Activated naive CD8-positive, alpha-beta T cell treated with anti-CD3 and anti-CD28 coated beads, Interleukin-2, amount 10 ng/mL, durations not matched to agents 7 days and 5 days (primary cell): ENCODE results near the gene VIPAS39. TPM values are rescaled to one million over a fixed set of nuclear protein-coding genes. Genes with fewer than 3 reads are reported as not detected.

Experiments
- ATAC-seq: fragments of 150-1000 bp; cut with Tn5 transposase; one replicate; pipeline ENCODE4 v1.10.0; 2021; ENCODE audit warnings: low read depth, moderate library complexity
- POLR2A ChIA-PET: fragments of 350-600 bp; sonication (Branson Sonifier 250); formaldehyde crosslinking; loops from one replicate; lab custom pipeline; 2021; ENCODE audit warnings: antibody characterized with exemption; lab: Charles Lee
- DNase-seq: peaks from one replicate; pipeline ENCODE4 v3.0.0; 2021
- H3K27ac Mint-ChIP-seq: one replicate; pipeline ENCODE4 v1.8.0; 2022; ENCODE audit warnings: mild to moderate bottlenecking, mixed read lengths
- H3K27me3 Mint-ChIP-seq: one replicate; pipeline ENCODE4 v1.8.0; 2022; ENCODE audit warnings: mild to moderate bottlenecking, moderate library complexity, mixed read lengths
- H3K36me3 Mint-ChIP-seq: one replicate; pipeline ENCODE4 v1.8.0; 2021; ENCODE audit warnings: mild to moderate bottlenecking, mixed read lengths
- H3K4me1 Mint-ChIP-seq: one replicate; pipeline ENCODE4 v1.8.0; 2021; ENCODE audit warnings: mixed read lengths
- H3K4me3 Mint-ChIP-seq: one replicate; pipeline ENCODE4 v1.8.0; 2022; ENCODE audit warnings: mild to moderate bottlenecking, moderate library complexity, mixed read lengths
- H3K9me3 Mint-ChIP-seq: one replicate; pipeline ENCODE4 v1.8.0; 2021; ENCODE audit warnings: mixed read lengths
- total RNA-seq, 2 experiments: library from RNA; stranded (reverse); gene quantifications; one replicate each; pipeline ENCODE4 v1.2.3, GENCODE V29; 2021

Gene VIPAS39
- total RNA-seq, 2 experiments from 2014 or later = 19.2 to 19.6 TPM

- Mint-ChIP-seq H3K36me3 (no peaks in the 10 kb centered on the region), H3K27me3 (no peaks in the 10 kb centered on the region), H3K9me3 (no peaks in the 10 kb centered on the region), H3K4me1 (no peaks in the 10 kb centered on the region), H3K4me3 (no peak overlapping the region), H3K27ac (no peak overlapping the region)
- ATAC-seq = no peak
- POLR2A ChIA-PET = no interaction called here
- DNase-seq = no peak
These were observed 27.9 kb upstream of the VIPAS39 start for GRCh38 chr14:77485256-77485655.

DNA sequence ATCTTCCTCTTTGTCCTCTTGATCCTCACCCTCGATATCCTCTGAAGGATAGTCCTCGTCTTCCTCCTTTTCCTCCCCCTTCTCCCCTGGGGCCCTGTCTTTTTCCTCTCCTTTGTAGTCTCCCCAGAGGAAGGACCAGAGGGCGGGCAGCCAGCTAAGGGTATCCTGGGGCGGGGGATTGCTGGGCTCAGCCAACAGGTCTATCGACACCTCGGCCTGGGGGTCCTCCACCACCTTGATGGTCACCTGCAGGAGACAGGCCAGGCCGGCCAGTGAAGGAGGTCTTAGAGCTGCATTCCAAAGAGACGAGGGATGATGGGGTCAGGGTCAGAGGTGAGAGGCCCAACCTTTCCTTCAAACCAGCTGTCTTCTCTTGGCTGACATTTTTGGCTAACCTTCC lies 25.0 kb upstream of the VIPAS39 start:
- no peaks in the 10 kb centered on the region for H3K36me3 Mint-ChIP-seq
- DNase-seq = no peak
- H3K27ac Mint-ChIP-seq = no peak overlapping the region
- no peak overlapping the region for H3K4me3 Mint-ChIP-seq
- POLR2A ChIA-PET = no interaction called here
- no peaks in the 10 kb centered on the region for H3K27me3 Mint-ChIP-seq
- no peaks in the 10 kb centered on the region for H3K4me1 Mint-ChIP-seq
- no peak for ATAC-seq
- H3K9me3 Mint-ChIP-seq = no peaks in the 10 kb centered on the region

GRCh38 chr14:77478796-77479195 lies 21.4 kb upstream of the VIPAS39 start:
- Mint-ChIP-seq H3K27me3 (no peaks in the 10 kb centered on the region), H3K4me3 (no peak overlapping the region), H3K27ac (no peak overlapping the region), H3K9me3 (no peaks in the 10 kb centered on the region), H3K4me1 (no peaks in the 10 kb centered on the region), H3K36me3 (no peaks in the 10 kb centered on the region)
- POLR2A ChIA-PET = no interaction called here
- no peak for ATAC-seq
- no peak for DNase-seq

DNA sequence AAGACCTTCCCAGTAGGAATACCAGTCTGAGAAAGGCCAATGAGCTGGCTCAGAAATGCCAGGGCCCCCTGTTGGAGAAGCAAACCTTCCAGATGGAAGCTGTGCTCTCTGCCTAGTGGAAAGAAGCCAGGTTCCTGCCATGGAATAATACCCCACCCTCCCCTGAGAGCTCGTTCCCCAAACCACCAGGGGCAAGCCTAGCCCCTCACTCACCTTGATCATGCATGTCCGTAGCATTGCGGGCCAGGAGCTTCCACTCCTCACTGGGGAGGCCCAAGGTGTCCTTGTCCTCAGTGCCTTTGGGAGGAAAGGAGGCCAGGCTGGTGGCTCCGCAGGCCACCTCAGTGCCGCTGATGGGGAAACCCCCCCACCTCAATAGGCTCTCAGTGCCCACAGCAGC lies 20.6 kb upstream of the VIPAS39 start:
- ATAC-seq (no peak), DNase-seq (no peak)
- no peaks in the 10 kb centered on the region for H3K4me1 Mint-ChIP-seq
- no peaks in the 10 kb centered on the region for H3K27me3 Mint-ChIP-seq
- H3K27ac Mint-ChIP-seq = no peak overlapping the region
- POLR2A ChIA-PET = no interaction called here
- H3K9me3 Mint-ChIP-seq = no peaks in the 10 kb centered on the region
- no peaks in the 10 kb centered on the region for H3K36me3 Mint-ChIP-seq
- no peak overlapping the region for H3K4me3 Mint-ChIP-seq

- POLR2A ChIA-PET = no interaction called here
- no peak overlapping the region for H3K4me3 Mint-ChIP-seq
- H3K36me3 Mint-ChIP-seq = no peaks in the 10 kb centered on the region
- H3K9me3 Mint-ChIP-seq = no peaks in the 10 kb centered on the region
- no peaks in the 10 kb centered on the region for H3K4me1 Mint-ChIP-seq
- H3K27ac Mint-ChIP-seq = no peak overlapping the region
- ATAC-seq = no peak
- H3K27me3 Mint-ChIP-seq = no peaks in the 10 kb centered on the region
- DNase-seq = no peak
These were observed 18.2 kb upstream of the VIPAS39 start for GRCh38 chr14:77475432-77476115.

DNA sequence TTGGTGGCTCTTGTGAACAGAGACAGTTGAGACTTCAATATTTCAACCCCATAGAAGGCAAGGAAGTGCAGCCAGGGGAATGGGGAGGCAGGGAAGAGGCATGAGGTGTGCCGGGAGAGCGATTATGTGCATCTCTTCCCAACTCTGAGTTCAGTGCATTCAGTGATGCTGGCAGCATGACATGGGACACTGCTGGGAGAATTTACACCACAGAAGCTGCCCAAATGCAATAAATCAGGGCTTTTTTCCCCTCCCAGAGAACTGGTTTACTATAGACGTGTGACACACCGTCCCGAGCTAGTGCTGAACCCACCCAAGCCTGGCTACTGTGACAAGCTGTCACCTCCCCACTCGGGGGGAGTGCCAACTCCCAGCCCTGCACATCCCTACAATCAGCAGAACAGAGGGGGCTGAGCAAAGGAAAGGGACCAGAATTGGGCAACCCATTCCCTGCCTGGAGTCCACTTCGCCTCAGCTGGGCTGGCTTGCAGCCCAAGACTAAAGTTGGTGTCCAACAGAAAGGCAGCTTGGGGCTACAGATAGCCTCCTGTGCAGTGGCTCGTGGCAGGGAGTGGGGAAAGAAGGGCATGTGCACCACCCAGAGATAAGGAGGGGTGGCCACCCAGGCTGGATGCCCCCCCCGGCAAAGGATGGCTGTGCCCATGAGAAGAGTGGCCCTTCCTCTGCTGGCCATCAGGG lies 17.2 kb upstream of the VIPAS39 start:
- H3K4me1 Mint-ChIP-seq = no peaks in the 10 kb centered on the region
- H3K27me3 Mint-ChIP-seq = no peaks in the 10 kb centered on the region
- DNase-seq (no peak), ATAC-seq (no peak)
- H3K27ac Mint-ChIP-seq = no peak overlapping the region
- H3K9me3 Mint-ChIP-seq = no peaks in the 10 kb centered on the region
- POLR2A ChIA-PET = no interaction called here
- H3K36me3 Mint-ChIP-seq = peaks cover 2% of the 10 kb centered on the region
- H3K4me3 Mint-ChIP-seq = no peak overlapping the region

GRCh38 chr14:77473921-77474320 lies 16.5 kb upstream of the VIPAS39 start:
- Mint-ChIP-seq H3K9me3 (no peaks in the 10 kb centered on the region), H3K4me3 (no peak overlapping the region), H3K4me1 (no peaks in the 10 kb centered on the region), H3K36me3 (peaks cover 7% of the 10 kb centered on the region), H3K27me3 (no peaks in the 10 kb centered on the region), H3K27ac (no peak overlapping the region)
- no peak for DNase-seq
- POLR2A ChIA-PET = no interaction called here
- ATAC-seq = no peak

DNA sequence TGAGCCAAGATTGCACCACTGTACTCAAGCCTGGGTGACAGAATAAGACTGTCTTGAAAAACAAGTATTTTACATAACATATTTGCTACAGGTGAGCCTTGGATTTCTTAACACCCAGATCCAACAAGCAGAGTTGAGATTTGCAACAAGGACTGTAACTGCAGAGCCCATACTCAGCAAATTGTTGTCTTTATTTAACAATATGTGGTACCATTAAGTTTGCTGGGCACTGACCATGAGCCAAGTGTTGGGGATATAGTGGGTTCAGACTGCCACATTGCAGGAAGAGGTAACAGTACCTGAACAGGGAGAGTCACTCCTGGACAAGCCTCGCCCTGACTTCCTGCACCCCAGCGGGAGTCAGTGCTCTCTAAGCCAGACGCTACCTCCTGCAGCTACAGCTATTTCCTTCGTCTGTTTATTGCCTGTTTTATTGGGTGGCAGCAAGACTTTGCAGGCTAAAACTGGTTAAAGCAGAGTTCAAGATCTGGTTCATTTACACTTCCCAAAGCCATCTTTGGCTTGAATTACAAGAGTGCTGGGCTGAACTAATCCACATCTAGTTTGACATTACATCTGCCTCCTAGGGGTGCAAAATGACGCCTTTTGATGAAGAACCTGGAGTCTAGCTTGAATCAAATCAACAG lies 12.9 kb upstream of the VIPAS39 start:
- Mint-ChIP-seq H3K27me3 (no peaks in the 10 kb centered on the region), H3K36me3 (peaks cover 16% of the 10 kb centered on the region), H3K4me3 (no peak overlapping the region), H3K4me1 (no peaks in the 10 kb centered on the region), H3K9me3 (no peaks in the 10 kb centered on the region), H3K27ac (no peak overlapping the region)
- ATAC-seq = no peak
- POLR2A ChIA-PET = interaction anchor here (0.6 kb wide), 1 partner anchor 9 kb away, joined by 4 read pairs; no protein-coding TSS in a partner anchor
- DNase-seq = no peak

DNA sequence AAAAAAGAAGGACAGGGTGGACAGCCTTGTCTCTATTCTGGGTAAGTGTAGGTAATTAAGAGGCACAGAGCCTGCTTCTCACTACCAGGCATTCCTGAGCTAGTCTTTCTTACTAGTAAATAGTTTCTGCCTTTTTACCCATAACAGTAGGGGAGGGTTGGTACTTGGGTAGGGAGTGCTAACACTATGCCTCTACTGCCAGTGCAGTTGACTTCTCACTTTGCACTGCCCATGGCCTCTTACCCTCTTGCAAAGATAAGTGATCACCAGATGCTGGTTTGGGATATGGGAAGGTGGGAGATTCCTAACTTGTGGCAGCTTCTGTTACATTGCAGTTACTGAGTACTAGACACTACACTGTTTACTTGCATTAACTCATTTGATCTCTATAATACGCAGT lies 12.1 kb upstream of the VIPAS39 start:
- POLR2A ChIA-PET = no interaction called here
- H3K4me3 Mint-ChIP-seq = no peak overlapping the region
- no peaks in the 10 kb centered on the region for H3K9me3 Mint-ChIP-seq

DNA sequence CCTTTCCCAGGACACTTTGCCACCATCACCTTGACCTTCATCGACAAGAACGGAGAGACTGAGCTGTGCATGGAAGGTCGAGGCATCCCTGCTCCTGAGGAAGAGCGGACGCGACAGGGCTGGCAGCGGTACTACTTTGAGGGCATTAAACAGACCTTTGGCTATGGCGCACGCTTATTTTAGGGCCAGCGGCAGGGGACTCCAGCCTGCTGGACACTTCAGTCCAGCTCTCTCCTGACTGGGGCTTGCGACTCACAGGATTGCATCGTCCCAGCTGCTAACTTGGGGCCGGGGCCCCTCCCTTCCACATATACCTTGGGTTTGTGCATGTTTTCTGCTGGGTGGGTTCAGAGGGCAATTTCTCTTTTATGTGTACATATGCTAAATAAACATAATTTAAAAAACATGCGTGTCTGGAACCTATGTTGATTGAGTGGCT lies 11.7 kb upstream of the VIPAS39 start:
- no peaks in the 10 kb centered on the region for H3K4me1 Mint-ChIP-seq
- H3K36me3 Mint-ChIP-seq = peaks cover 16% of the 10 kb centered on the region
- ATAC-seq (no peak), DNase-seq (no peak)
- H3K9me3 Mint-ChIP-seq = no peaks in the 10 kb centered on the region
- POLR2A ChIA-PET = no interaction called here
- no peak overlapping the region for H3K27ac Mint-ChIP-seq
- H3K27me3 Mint-ChIP-seq = no peaks in the 10 kb centered on the region
- H3K4me3 Mint-ChIP-seq = no peak overlapping the region

More for the DNA sequence above, 12.1 kb upstream of the VIPAS39 start:
- Mint-ChIP-seq H3K27me3 (no peaks in the 10 kb centered on the region), H3K27ac (no peak overlapping the region), H3K36me3 (peaks cover 16% of the 10 kb centered on the region), H3K4me1 (no peaks in the 10 kb centered on the region)
- ATAC-seq (no peak), DNase-seq (no peak)

GRCh38 chr14:77467801-77468200 lies 10.4 kb upstream of the VIPAS39 start:
- no peak for DNase-seq
- POLR2A ChIA-PET = no interaction called here
- peaks cover 23% of the 10 kb centered on the region for H3K36me3 Mint-ChIP-seq
- H3K27me3 Mint-ChIP-seq = no peaks in the 10 kb centered on the region
- H3K4me3 Mint-ChIP-seq = no peak overlapping the region
- no peak for ATAC-seq
- H3K27ac Mint-ChIP-seq = no peak overlapping the region
- no peaks in the 10 kb centered on the region for H3K9me3 Mint-ChIP-seq
- no peaks in the 10 kb centered on the region for H3K4me1 Mint-ChIP-seq

- Mint-ChIP-seq H3K27me3 (no peaks in the 10 kb centered on the region), H3K36me3 (peaks cover 31% of the 10 kb centered on the region), H3K27ac (peak overlapping the region; percentile 100), H3K4me1 (peaks cover 30% of the 10 kb centered on the region), H3K4me3 (peak overlapping the region; percentile 100), H3K9me3 (no peaks in the 10 kb centered on the region)
- DNase-seq (peak; percentile 43), ATAC-seq (no peak)
- POLR2A ChIA-PET = interaction anchor here (0.7 to 2.7 kb wide), 4 partner anchors 48 to 247 kb away, joined by 3 to 14 read pairs (median 8); partner anchors contain the start of genes GSTZ1, POMT2, SAMD15 and TMED8
These were observed 1.8 kb upstream of the VIPAS39 start for GRCh38 chr14:77459072-77459723.

GRCh38 chr14:77458249-77458950 lies 999 bp upstream of the VIPAS39 start:
- H3K27ac Mint-ChIP-seq = peak overlapping the region; percentile 100
- POLR2A ChIA-PET = interaction anchor here (0.7 to 2.7 kb wide), 6 partner anchors 48 to 248 kb away, joined by 3 to 14 read pairs (median 4); partner anchors contain the start of genes GSTZ1, POMT2, SAMD15 and TMED8
- no peaks in the 10 kb centered on the region for H3K9me3 Mint-ChIP-seq
- H3K4me3 Mint-ChIP-seq = peak overlapping the region; percentile 100
- H3K4me1 Mint-ChIP-seq = peaks cover 30% of the 10 kb centered on the region
- no peaks in the 10 kb centered on the region for H3K27me3 Mint-ChIP-seq
- DNase-seq = no peak
- peaks cover 27% of the 10 kb centered on the region for H3K36me3 Mint-ChIP-seq
- ATAC-seq = peak; percentile 19
